K562 (cell line): ENCODE data around the gene SEPTIN14. TPM values are rescaled to one million over a fixed set of nuclear protein-coding genes. Genes with fewer than 3 reads are reported as not detected.
A peak's percentile ranks its signal among the peaks of the same experiment; 100 is the strongest.
"Not testable (repeated sequence)": the region's sequence is repeated elsewhere in the genome, so short reads cannot be mapped to it uniquely, and the experiment has no call there.

ENCODE experiments used
- ATAC-seq: fragments of 200-7000 bp; cut with Tn5 transposase; 3 replicates; pipeline ENCODE4 v1.9.1; 2020; ENCODE audit warnings: moderate library complexity
- BruUV-seq: library from RNA; stranded (reverse); fragments of 400-500 nt; replicated peaks from 2 replicates; lab custom pipeline; 2021; lab: Mats Ljungman, UMichigan
- CTCF ChIA-PET: fragments of 300-600 bp; formaldehyde crosslinking; extraction: SDS; loops from one replicate; lab custom pipeline; 2021; ENCODE audit warnings: low intra/inter-chr PET ratio; lab: Yijun Ruan, JAX
- POLR2A ChIA-PET: fragments of 300-600, 350-650 bp; sonication (Branson Sonifier 250); formaldehyde crosslinking; extraction: SDS; loops from one replicate; lab custom pipeline; 2021; ENCODE audit warnings: antibody characterized with exemption, inconsistent platforms; lab: Yijun Ruan, JAX
- DNase-seq, 4 experiments: peaks; one replicate each; pipeline versions ENCODE4 v3.0.0 to v3.0.0-alpha.2; 2011 to 2018; ENCODE audit warnings: low spot score in 3 of 4, mixed read lengths in 3 of 4; ENCODE audit errors: extremely low read depth in 1 of 4
- FAIRE-seq: peaks from 2 replicates; lab custom pipeline; 2011; peaks lifted over from hg19 to GRCh38; lab: Jason Lieb, UNC
- H2AFZ ChIP-seq: 2 replicates; pipeline ENCODE4 v1.6.0; 2011; ENCODE audit warnings: low read depth, low read length, control low read depth, inconsistent platforms
- H3K27ac ChIP-seq: fragments of 200-600 bp; 3 replicates; pipeline ENCODE4 v1.8.0; 2011; ENCODE audit warnings: low read depth, mild to moderate bottlenecking, control low read depth, inconsistent platforms, low read length, moderate library complexity, mixed read lengths; ENCODE audit errors: extremely low read depth
- H3K27me3 ChIP-seq, 2 experiments: fragments of 300-600 bp in 1 of 2; 2 replicates in 1 of 2; 3 replicates in 1 of 2; pipeline versions ENCODE4 v1.6.0 to v1.8.0; 2011; ENCODE audit warnings: inconsistent platforms in 2 of 2, low read length in 2 of 2, mild to moderate bottlenecking in 1 of 2, mixed read lengths in 1 of 2, moderate library complexity in 1 of 2; ENCODE audit not compliant: control insufficient read depth in 2 of 2, insufficient read depth in 2 of 2
- H3K36me3 ChIP-seq: fragments of 300-600 bp; 3 replicates; pipeline ENCODE4 v1.8.0; 2011; ENCODE audit warnings: mild to moderate bottlenecking, low read length, inconsistent platforms; ENCODE audit not compliant: control insufficient read depth, insufficient read depth
- H3K4me1 ChIP-seq, 2 experiments: fragments of 200-600 bp in 1 of 2; replicated peaks in 1 of 2; 2 replicates in 1 of 2; 3 replicates in 1 of 2; pipeline versions ENCODE4 v1.5.1 to v1.8.0; 2011; ENCODE audit warnings: inconsistent platforms in 2 of 2, low read length in 2 of 2, mild to moderate bottlenecking in 1 of 2, mixed read lengths in 1 of 2, moderate library complexity in 1 of 2; ENCODE audit not compliant: control insufficient read depth in 2 of 2, insufficient read depth in 2 of 2
- H3K4me2 ChIP-seq: 2 replicates; pipeline ENCODE4 v1.6.1; 2011; ENCODE audit warnings: low read length, control low read depth, inconsistent platforms, mixed read lengths; ENCODE audit not compliant: insufficient read depth
- H3K4me3 ChIP-seq: fragments of 200-600 bp; sonication (generic), shearing (Covaris generic); 2 replicates; pipeline ENCODE4 v1.5.1; 2016; ENCODE audit warnings: control low read depth, inconsistent platforms
- H3K79me2 ChIP-seq: fragments of 200-600 bp; 3 replicates; pipeline ENCODE4 v1.8.0; 2011; ENCODE audit warnings: low read length, inconsistent platforms; ENCODE audit not compliant: control insufficient read depth, insufficient read depth
- H3K9ac ChIP-seq, 2 experiments: 2 replicates each; pipeline versions ENCODE4 v1.6.0 to v1.6.1; 2011; ENCODE audit warnings: low read depth in 2 of 2, low read length in 2 of 2, control low read depth in 1 of 2, inconsistent platforms in 1 of 2, mild to moderate bottlenecking in 1 of 2, mixed read lengths in 1 of 2; ENCODE audit not compliant: insufficient read depth in 1 of 2
- H3K9me1 ChIP-seq: one replicate; pipeline ENCODE4 v1.6.0; 2011; ENCODE audit warnings: inconsistent platforms, mild to moderate bottlenecking, low read length, moderate library complexity; ENCODE audit not compliant: control insufficient read depth, insufficient read depth
- H3K9me3 ChIP-seq: replicated peaks from 2 replicates; pipeline ENCODE4 v1.5.1; 2011; ENCODE audit warnings: low read depth, low read length, inconsistent platforms; ENCODE audit not compliant: control insufficient read depth, insufficient read depth
- H4K20me1 ChIP-seq: replicated peaks from 2 replicates; pipeline ENCODE4 v1.6.1; 2011; ENCODE audit warnings: low read length, inconsistent platforms, mixed read lengths; ENCODE audit not compliant: control insufficient read depth, insufficient read depth
- CREB3 ChIP-seq: fragments of 450-650 bp; conservative IDR thresholded peaks from 2 replicates; pipeline ENCODE4 v1.6.1; 2016; ENCODE audit warnings: missing genetic modification characterization, low read depth, mild to moderate bottlenecking, missing compliant biosample characterization, moderate library complexity
- MNT ChIP-seq, 2 experiments: fragments of 450-650 bp; conservative IDR thresholded peaks; 2 replicates each; pipeline ENCODE4 v1.6.1; 2017; ENCODE audit warnings: mild to moderate bottlenecking in 2 of 2, moderate library complexity in 2 of 2
- SNAPC5 ChIP-seq: fragments of 250-450 bp; sonication (Bioruptor Pico); IDR thresholded peaks from 2 replicates; pipeline ENCODE4 v1.8.0; 2021; ENCODE audit warnings: moderate library complexity, mild to moderate bottlenecking, inconsistent platforms
- WGBS: fragments of 100-300 bp; shearing (Covaris generic); methylation state at CpG from one replicate; pipeline ENCODE4 v1.1.6; 2016; ENCODE audit warnings: low coverage, mixed read lengths; ENCODE audit not compliant: insufficient coverage; ENCODE audit errors: missing lambda C conversion rate; 5-methylcytosine and 5-hydroxymethylcytosine counted together
- in situ Hi-C: fragments of 300-500 bp; cut with MboI; formaldehyde crosslinking; loops from 4 replicates; pipeline ENCODE4 v1.15.0; 2018; ENCODE audit warnings: inconsistent platforms, mixed read lengths
- intact Hi-C: fragments of 100-400 bp; cut with micrococcal nuclease; formaldehyde crosslinking; loops from 2 replicates; pipeline ENCODE4 v1.14.2; 2022
- polyA plus RNA-seq, 8 experiments: library from polyadenylated mRNA; depleted of rRNA in 4 of 8; stranded (reverse) in 5 of 8; unstranded in 3 of 8; fragments of >200 nt; fragmentation: Nextera tagmentation in 2 of 8; fragmentation: Illumina TruSeq in 1 of 8; extraction: Ambion mirVana in 2 of 8; extraction: Trizol in 1 of 8; gene quantifications; 2 replicates each; pipeline versions ENCODE4 v1.2.1 to v1.2.3, GENCODE V29; 2011 to 2014; ENCODE audit warnings: inconsistent platforms in 1 of 8, missing spikeins in 1 of 8
- total RNA-seq, 7 experiments: library from RNA; depleted of rRNA in 6 of 7; stranded (reverse); fragments of >200 nt in 6 of 7; fragmentation: Illumina TruSeq in 2 of 7; extraction: Trizol in 2 of 7; gene quantifications; 2 replicates each; pipeline versions ENCODE4 v1.2.1 to v1.2.3, GENCODE V29; 2011 to 2021; ENCODE audit warnings: low replicate concordance in 1 of 7

The SEPTIN14 gene
- total and polyA plus RNA-seq, 9 of the 15 experiments (the other 6 are each of a cell fraction or from before 2014, with no cell fraction given), result 0.04 to 0.10 (median 0.04) TPM; not detected in 1

- no peak for TF ChIP-seq CREB3 (tag)
- TF ChIP-seq SNAPC5 (CRISPR knock-in tag), result no peak
Observed at GRCh38 chr7:55893940-55894339, 31.4 kb upstream of the SEPTIN14 start (continued).

GRCh38 chr7:55888378-55888777 lies 25.8 kb upstream of the SEPTIN14 start:
- 0 out of 4 replicates have a peak, but pooled peaks of 1 of the 2 experiments have one; percentile 22 for TF ChIP-seq MNT (conservative IDR thresholded peaks at IDR 0.05)
- TF ChIP-seq, all 486 proteins: peak for 1; not testable (repeated sequence) for 485
- H4K20me1 ChIP-seq, H3K4me3 ChIP-seq, H3K4me1 ChIP-seq, H3K9me3 ChIP-seq, POLR2A ChIA-PET, intact Hi-C loops, H3K27me3 ChIP-seq, H3K9me1 ChIP-seq, in situ Hi-C loops, H3K27ac ChIP-seq, ATAC-seq, H3K36me3 ChIP-seq, DNase-seq, CTCF ChIA-PET, H3K79me2 ChIP-seq, BruUV-seq: not testable (repeated sequence)
- Histone ChIP-seq H3K4me2 (peak overlapping the region; percentile 68), H3K9ac (peak overlapping the region; percentile 55 to 62; a peak in 2 of 4 replicates), H2AFZ (peak overlapping the region; percentile 97)
- 72% methylated on average over 9 of the region's 10 CpGs for WGBS
- peak; percentile 35 for FAIRE-seq
